Right lobe of liver (tissue), 6 donors: ENCODE results near the gene MAP3K14. TPM values are rescaled to one million over a fixed set of nuclear protein-coding genes. Genes with fewer than 3 reads are reported as not detected.
"Not testable (repeated sequence)": the region's sequence is repeated elsewhere in the genome, so short reads cannot be mapped to it uniquely, and the experiment has no call there.

Experiments
- ATAC-seq, 4 donors: fragments of 200-7000 bp; cut with Tn5 transposase; one replicate each; pipeline ENCODE4 v1.9.1; 2020; ENCODE audit warnings: mild to moderate bottlenecking in 4 of 4, moderate library complexity in 4 of 4
- DNase-seq, 3 donors: peaks; one replicate each; pipeline ENCODE4 v3.0.0-alpha.2; 2020
- H3K27ac ChIP-seq, 3 donors: fragments of 200-600 bp; one replicate each; pipeline ENCODE4 v1.8.0; 2022
- H3K27me3 ChIP-seq, 2 donors: fragments of 200-600 bp; one replicate each; pipeline ENCODE4 v1.8.0; 2022
- H3K36me3 ChIP-seq, 4 donors: fragments of 200-600 bp; sonication (generic) in 1 of 4; one replicate each; pipeline versions ENCODE4 v1.5.1 to v1.8.0; 2017 to 2022; ENCODE audit warnings: control low read depth in 1 of 4
- H3K4me1 ChIP-seq, 4 donors: fragments of 200-600 bp; sonication (generic) in 1 of 4; one replicate each; pipeline versions ENCODE4 v1.5.1 to v1.8.0; 2017 to 2022; ENCODE audit warnings: control low read depth in 1 of 4
- H3K4me3 ChIP-seq, 3 donors: fragments of 200-600 bp; one replicate each; pipeline ENCODE4 v1.8.0; 2022
- H3K9me3 ChIP-seq, 4 donors: fragments of 200-600 bp; sonication (generic) in 1 of 4; one replicate each; pipeline versions ENCODE4 v1.5.1 to v1.8.0; 2017 to 2022; ENCODE audit warnings: control low read depth in 1 of 4
- POLR2A ChIP-seq: fragments of 450-650 bp; IDR thresholded peaks from one replicate; pipeline ENCODE4 v1.6.1; 2017; ENCODE audit warnings: antibody characterized with exemption, mild to moderate bottlenecking
- WGBS: methylation state at CpG from one replicate; pipeline ENCODE4 v1.1.6; 2018; ENCODE audit warnings: low coverage, low lambda C conversion rate; ENCODE audit not compliant: insufficient coverage; ENCODE audit errors: missing lambda C conversion rate; 5-methylcytosine and 5-hydroxymethylcytosine counted together
- intact Hi-C, 2 donors: fragments of 100-400 bp; cut with DNase I; formaldehyde crosslinking; loops; one replicate each; pipeline versions ENCODE4 v1.11.2 to v1.14.1; 2022
- total RNA-seq, 6 experiments: library from RNA; depleted of rRNA in 2 of 6; stranded (reverse); fragments of >200 nt in 2 of 6; fragmentation: NEBNext Ultra II Directional in 3 of 6; extraction: Animal tissue kit (Norgen Biotek cat#: 25700) in 3 of 6; gene quantifications; one replicate each; pipeline versions ENCODE4 v1.1.0 to v1.2.4, GENCODE V29; 2016 to 2023
- TF ChIP-seq, protein P1 (sequence below), 4 donors: fragments of 200-600 bp in 3 of 4; fragments of 450-650 bp in 1 of 4; IDR thresholded peaks; one replicate each; pipeline versions ENCODE4 v1.5.1 to v1.8.0; 2016 to 2022; ENCODE audit warnings: antibody characterized with exemption in 4 of 4, mild to moderate bottlenecking in 2 of 4
- donor health status: DM: no; HTN: yes; CAD: no.
- donor health status: DM: no; HTN: no; CAD: no.
- donor health status: DM: no; HTN: no; CAD: no.
- donor health status: DM: no; HTN: yes; CAD: no.
- donor health status: DM: no; HTN: yes; CAD: no.

MAP3K14 gene
- total RNA-seq, 6 experiments from 2014 or later, result 4.8 to 7.8 (median 6.3) TPM

DNA sequence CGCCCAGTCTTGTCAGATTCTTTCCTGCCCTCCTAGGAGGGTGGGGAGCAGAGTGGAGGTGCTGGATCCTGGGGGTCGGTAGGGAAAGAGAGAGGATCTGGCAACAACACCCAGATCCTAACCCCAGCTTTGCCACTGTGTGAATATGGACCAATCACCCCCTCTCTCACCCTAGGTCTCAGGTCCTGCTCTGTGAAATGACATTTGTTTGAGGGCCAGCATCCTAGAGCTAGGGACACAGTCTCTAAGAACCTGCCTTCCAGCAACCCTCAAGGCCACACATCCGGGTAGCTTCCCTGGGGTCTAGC, 28.4 kb upstream of the MAP3K14 start:
- Histone ChIP-seq H3K36me3 (no peaks in the 10 kb centered on the region), H3K4me1 (no peaks in the 10 kb centered on the region), H3K9me3 (no peaks in the 10 kb centered on the region), H3K4me3 (no peak overlapping the region), H3K27me3 (no peaks in the 10 kb centered on the region), H3K27ac (no peak overlapping the region)
- no peak for ATAC-seq
- intact Hi-C loops, result no loop called here
- TF ChIP-seq POLR2A, result no peak
- TF ChIP-seq, protein P1, sequence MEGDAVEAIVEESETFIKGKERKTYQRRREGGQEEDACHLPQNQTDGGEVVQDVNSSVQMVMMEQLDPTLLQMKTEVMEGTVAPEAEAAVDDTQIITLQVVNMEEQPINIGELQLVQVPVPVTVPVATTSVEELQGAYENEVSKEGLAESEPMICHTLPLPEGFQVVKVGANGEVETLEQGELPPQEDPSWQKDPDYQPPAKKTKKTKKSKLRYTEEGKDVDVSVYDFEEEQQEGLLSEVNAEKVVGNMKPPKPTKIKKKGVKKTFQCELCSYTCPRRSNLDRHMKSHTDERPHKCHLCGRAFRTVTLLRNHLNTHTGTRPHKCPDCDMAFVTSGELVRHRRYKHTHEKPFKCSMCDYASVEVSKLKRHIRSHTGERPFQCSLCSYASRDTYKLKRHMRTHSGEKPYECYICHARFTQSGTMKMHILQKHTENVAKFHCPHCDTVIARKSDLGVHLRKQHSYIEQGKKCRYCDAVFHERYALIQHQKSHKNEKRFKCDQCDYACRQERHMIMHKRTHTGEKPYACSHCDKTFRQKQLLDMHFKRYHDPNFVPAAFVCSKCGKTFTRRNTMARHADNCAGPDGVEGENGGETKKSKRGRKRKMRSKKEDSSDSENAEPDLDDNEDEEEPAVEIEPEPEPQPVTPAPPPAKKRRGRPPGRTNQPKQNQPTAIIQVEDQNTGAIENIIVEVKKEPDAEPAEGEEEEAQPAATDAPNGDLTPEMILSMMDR (IDR thresholded peaks at IDR 0.05), result no peak
- WGBS, result 79% methylated on average over 2 of the region's 3 CpGs
- DNase-seq, result peak in 1 of 3 donors; percentile 18

DNA sequence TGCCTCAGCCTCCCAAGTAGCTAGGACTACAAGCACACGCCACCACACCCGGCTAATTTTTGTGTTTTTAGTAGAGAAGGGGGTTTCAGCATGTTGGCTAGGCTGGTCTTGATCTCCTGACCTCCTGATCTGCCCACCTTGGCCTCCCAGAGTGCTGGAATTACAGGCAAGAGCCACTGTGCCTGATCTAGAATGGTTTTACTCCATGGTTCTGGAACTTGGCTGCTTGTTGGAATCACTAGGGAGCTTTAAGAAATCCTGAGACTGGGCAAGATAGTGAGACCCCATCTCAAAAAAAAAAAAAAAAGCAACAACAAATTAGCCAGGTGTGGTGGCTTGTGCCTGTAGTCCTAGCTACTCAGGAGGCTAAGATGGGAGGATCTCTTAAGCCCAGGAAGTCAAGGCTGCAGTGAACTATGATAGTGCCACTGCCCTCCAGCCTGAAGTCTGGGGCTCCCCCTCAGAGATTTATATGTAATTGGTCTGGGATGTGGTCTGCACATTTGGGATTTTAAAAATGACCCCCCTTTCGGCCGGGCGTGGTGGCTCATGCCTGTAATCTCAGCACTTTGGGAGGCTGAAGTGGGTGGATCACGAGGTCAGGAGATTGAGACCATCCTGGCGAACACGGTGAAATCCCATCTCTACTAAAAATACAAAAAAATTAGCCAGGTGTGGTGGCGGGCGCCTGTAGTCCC, 27.3 kb upstream of the MAP3K14 start:
- WGBS, result 92% methylated on average over 2 of the region's 10 CpGs

DNA sequence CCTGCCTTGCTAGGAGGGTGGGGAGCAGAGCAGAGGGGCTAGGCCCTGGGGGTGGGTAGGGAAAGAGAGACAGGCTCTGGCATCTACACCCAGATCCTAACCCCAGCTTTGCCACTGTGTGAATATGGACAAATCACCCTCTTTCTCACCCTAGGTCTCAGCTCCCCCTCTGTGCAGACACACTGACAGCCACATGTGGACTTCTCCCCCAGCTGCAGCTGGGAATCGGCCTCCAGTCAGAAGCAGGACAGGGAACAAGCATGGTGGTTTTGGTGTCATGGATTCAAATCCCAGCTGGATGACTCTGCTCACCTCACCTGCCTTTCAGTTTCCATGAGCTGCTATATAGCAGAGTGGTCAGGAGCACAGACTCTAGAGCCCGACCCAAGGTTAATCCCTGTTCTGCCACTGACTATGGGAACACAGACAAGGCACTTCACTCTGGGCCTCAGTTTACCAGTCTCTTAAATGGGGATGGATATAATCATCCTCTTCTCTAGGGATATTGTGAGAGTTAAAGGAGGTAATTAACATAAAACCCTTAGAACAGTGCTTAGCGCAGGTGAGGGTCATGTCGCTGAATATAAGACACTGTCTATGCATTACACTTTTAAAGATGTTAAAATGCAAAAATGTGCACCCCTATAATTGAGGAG, 26.2 kb upstream of the MAP3K14 start:
- Histone ChIP-seq H3K36me3 (no peaks in the 10 kb centered on the region), H3K27me3 (no peaks in the 10 kb centered on the region), H3K27ac (no peak overlapping the region), H3K4me3 (no peak overlapping the region), H3K4me1 (no peaks in the 10 kb centered on the region), H3K9me3 (no peaks in the 10 kb centered on the region)
- 97% methylated on average over 3 of the region's 4 CpGs for WGBS
- TF ChIP-seq, protein P1 (IDR thresholded peaks at IDR 0.05), result no peak
- no peak for TF ChIP-seq POLR2A
- DNase-seq, result peak in 1 of 3 donors; percentile 27
- ATAC-seq, result no peak
- intact Hi-C loops, result no loop called here

More for the DNA sequence above, 27.3 kb upstream of the MAP3K14 start:
- H3K9me3 ChIP-seq, H3K27ac ChIP-seq, intact Hi-C loops, H3K27me3 ChIP-seq, H3K4me1 ChIP-seq, H3K4me3 ChIP-seq, ATAC-seq, H3K36me3 ChIP-seq: not testable (repeated sequence)
- peak in 1 of 3 donors; percentile 9 for DNase-seq

DNA sequence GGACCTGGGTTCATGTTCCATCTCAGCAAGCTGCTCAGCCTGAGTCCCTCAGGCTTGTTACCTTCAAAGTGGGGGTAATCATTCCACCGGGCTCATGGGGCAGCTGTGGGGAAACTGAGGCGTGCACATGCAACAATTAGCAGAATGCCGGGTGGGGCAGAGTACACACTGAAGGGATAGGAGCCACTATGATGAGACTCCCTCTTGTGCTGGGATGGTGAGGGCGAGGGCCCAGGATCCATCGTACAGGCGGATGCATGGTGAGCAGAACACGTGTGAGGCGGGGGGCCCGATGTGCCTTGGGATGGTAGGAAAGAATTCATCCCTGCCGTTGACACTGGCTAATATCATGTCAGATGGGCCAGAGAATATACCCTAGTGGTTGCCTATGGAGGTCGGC, 25.5 kb upstream of the MAP3K14 start:
- no peaks in the 10 kb centered on the region for H3K36me3 ChIP-seq
- H3K27ac ChIP-seq, result no peak overlapping the region
- H3K27me3 ChIP-seq, result no peaks in the 10 kb centered on the region
- no peaks in the 10 kb centered on the region for H3K9me3 ChIP-seq
- WGBS, result 70% methylated on average over 6 of the region's 11 CpGs
- ATAC-seq (no peak), DNase-seq (peak in 1 of 3 donors; percentile 40)
- no peak overlapping the region for H3K4me3 ChIP-seq
- H3K4me1 ChIP-seq, result no peaks in the 10 kb centered on the region
- TF ChIP-seq, protein P1 (IDR thresholded peaks at IDR 0.05), result no peak
- no peak for TF ChIP-seq POLR2A
- intact Hi-C loops, result no loop called here

DNA sequence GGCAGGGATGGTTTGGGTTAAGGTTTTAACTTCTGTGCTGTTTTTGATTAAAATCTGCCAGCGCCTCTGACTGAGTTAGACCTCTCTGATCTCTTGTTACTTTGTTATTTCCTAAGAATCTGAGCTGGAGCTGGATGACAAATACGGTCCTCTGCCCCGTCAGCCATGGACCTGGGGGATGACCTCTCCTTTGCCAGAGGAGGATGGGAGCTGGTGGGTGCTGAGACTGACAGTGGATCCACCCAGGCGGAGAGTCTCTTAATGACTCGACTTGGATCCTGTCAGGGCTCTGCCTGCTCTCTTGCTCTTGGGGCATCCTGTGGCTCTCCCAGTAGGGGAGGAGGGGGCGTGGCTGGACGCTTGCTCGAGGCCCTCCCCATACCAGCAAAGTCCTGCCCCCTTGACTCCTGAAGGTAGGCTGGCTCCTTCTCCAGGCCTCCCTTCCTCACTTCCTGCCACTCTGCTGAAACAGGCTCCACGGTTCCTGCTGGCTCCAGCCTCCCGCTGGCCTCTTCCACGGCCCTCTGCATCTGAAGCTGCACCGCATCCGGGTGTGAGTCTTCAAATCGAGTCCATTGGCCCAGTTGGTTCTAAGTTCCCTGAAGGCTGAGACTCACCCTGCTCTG, 24.8 kb upstream of the MAP3K14 start:
- Histone ChIP-seq H3K4me3 (no peak overlapping the region), H3K27ac (peak overlapping the region in 1 of 3 donors; percentile 1), H3K36me3 (no peaks in the 10 kb centered on the region), H3K9me3 (no peaks in the 10 kb centered on the region), H3K4me1 (no peaks in the 10 kb centered on the region), H3K27me3 (no peaks in the 10 kb centered on the region)
- intact Hi-C loops, result no loop called here
- WGBS, result 35% methylated on average over 11 of the region's 14 CpGs
- DNase-seq (peak; percentile 58 to 69 (median 60)), ATAC-seq (peak; percentile 76 to 87 (median 85))
- no peak for TF ChIP-seq POLR2A
- TF ChIP-seq, protein P1 (IDR thresholded peaks at IDR 0.05), result no peak
